Islet precursor cell (in vitro differentiated cells): Measurements from ENCODE around the gene SLC28A1.

Source experiments
- DNase-seq: peaks from one replicate; pipeline ENCODE4 v3.0.0-alpha.2; 2018

The SLC28A1 gene

GRCh38 chr15:84942456-84942855 is 58.0 kb downstream of the SLC28A1 start:
- DNase-seq, result no peak

DNA sequence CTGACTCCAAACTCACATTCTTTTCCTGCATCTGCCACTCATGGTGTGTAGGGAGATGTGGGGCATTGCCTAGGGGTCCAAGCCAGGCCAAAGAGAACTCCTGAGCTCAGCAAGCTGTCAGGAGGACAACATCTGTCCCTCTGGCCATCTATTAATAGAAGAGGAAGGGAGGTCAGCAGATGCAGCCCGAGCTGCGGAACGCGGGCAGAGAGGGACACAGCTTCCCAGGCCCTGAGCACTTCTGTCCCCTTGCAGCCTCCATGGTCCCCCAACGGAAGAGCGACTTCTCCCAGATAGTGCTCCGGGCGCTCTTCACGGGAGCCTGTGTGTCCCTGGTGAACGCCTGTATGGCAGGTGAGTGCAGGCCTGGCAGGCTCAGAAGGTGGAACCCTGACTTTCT is 59.8 kb downstream of the SLC28A1 start:
- DNase-seq, result no peak

DNA sequence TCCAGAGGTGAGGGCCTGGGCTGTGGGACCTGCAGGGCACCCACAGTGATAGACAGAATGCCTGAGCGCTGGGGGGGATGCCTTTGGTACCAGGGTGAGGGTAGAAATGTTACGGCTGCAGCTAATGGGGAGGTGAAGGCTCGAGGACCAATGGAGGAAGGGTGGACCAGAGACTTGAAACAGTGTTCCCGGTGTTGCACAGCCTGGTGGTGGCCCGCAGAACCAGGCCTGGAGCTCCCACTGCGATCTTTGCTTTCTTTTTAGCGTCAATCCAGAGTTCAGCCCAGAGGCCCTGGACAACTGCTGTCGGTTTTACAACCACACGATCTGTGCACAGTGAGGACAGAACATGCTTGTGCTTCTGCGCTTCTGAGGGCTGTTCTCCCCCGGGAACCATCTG is 60.4 kb downstream of the SLC28A1 start:
- DNase-seq, result no peak

DNA sequence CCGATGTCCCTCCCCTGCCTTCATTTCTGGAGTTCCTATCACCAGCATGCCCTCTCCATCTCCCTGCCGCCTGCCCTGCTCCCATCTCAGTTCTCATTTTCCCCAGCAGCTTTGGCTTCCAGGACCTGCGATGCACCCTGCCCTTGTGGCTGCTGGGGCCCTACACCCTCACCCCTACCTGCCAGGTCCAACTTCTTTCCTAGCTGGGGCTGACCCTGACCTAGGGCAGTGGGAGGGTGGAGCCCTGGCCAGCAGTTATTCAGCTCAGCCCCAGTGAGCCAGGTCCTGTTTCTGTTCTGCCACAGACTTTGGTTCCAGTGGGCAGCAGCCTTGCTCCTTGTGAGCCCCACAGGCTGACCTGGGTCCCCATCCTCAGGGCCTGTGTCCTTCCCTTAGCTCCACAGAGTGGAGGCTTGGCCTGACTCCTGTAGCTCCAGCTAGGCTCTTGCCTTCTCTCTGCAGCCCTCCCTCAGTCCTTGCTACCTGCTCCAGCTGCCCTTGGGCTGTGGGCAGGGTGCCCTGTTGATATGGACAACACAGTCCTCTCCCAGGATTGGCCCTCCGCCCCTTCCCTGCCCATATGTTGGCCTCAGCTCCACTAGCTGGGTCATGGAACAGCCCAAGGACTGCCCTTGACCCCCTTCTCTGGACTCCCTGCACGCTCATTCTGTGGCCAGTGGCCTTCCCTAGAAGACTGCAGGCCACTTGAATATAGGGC is 62.5 kb downstream of the SLC28A1 start:
- DNase-seq, result no peak

DNA sequence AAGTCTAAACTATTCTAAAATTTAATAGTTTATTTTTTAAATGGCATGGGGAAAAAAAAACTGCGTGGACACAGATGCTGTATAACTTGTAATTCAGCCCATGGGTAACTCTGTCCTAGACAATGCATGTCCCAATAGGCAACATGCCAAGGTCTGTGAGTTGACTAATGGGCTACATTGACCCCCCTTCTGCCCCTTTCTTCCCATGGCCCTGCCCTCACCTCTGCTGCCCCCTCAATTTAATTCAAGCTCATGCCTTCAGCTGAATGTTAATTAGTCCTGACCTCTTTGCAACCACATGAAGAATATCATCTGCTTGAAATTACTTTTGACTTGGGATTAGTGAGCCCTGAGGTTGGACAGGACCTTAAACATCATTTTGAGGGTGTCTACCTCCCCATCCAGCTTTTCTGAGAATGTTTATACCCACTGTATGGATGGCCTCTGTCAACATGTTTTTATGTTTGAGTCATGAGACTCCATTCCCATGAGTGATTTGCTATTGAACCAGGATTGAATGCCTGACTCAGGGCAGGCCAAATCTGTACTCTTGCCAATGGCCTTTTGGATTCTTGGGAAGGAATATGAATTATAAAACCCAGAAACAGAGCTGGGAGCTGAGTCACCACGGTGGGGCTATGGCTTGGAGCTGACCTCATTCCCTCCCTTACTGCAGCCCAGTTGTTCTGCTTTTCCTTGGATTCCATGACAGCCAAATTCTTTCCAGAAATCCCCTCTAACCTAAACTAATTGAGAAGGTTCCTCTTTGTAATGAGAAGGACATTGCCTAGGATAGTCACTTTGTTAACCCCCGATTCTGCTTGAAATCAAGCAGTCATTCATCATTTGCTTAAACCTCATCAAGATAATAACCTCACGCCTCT is 63.7 kb downstream of the SLC28A1 start:
- no peak for DNase-seq

- no peak for DNase-seq
These were observed 64.6 kb downstream of the SLC28A1 start for GRCh38 chr15:84949043-84949442.

- no peak for DNase-seq
These were observed 65.5 kb downstream of the SLC28A1 start for GRCh38 chr15:84949845-84950569.

DNA sequence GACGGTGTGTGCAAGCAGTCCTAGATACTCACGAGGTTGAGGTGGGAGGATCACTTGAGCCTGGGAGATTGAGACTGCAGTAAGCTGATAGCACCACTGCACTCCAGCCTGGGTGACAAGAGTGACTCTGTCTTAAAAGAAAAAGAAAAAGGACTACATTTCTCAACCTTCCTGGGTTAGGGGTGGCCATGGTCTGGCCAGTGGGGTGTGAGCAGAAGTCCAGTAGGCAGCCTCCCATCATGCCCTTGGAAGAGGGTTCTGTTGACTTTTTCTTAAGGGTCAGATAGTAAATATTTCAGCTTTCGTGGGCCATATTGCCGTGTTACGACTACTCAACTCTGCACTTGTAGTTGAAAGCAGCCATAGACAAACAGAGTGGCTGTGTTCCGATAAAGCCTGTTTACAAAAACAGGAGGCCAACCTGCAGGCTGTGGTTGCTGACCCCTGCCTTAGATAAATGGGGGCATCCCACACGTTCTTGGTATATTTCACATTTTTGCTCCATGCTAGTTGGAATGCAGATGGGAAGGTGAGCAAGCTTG is 66.2 kb downstream of the SLC28A1 start:
- no peak for DNase-seq

DNA sequence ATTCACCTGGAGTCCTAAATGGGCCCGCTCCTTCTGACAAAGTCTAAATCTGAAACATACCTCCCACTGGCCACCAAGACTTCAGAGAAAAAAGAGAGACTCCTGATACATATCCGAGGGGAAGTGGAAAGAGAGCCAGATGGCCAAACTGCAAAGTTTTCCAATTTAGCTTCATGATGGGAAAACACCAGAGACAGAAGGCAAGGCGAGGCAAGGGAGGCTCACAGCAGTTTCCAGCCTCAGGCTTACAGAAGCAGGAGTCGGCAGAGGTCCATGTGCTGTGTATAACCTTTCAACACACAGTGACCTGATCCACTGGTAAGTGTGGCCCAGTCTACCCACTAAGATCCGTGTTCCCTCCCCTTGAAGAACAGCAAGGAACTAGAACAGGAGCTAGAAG is 67.3 kb downstream of the SLC28A1 start:
- no peak for DNase-seq

DNA sequence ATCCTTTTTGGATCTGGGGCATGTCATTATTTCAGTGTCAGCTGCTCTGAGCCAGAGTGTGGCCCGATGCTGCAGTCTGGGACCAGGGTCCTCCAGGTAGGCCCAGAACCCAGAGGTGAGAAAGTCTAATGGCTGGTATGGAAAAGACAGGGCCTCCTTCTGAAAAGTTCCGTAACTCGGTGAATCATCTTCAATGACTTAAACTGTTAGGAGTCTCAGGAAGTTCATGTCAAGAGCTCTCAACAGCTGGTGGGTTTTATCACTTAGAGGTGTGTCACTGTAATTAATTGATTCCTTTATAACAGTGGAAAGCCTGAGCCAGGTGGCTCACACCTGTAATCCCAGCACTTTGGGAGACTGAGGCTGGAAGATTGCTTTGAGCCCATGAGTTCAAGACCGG is 68.7 kb downstream of the SLC28A1 start:
- DNase-seq, result no peak

- DNase-seq, result no peak
These were observed 69.3 kb downstream of the SLC28A1 start for GRCh38 chr15:84953726-84954125.

GRCh38 chr15:84955089-84955848 is 70.8 kb downstream of the SLC28A1 start:
- DNase-seq, result peak; percentile 86

- DNase-seq, result no peak
These were observed 71.7 kb downstream of the SLC28A1 start for GRCh38 chr15:84956199-84956598.

GRCh38 chr15:84960391-84961113 is 76.1 kb downstream of the SLC28A1 start:
- DNase-seq, result no peak

GRCh38 chr15:84961114-84961452 is 76.6 kb downstream of the SLC28A1 start:
- no peak for DNase-seq

- no peak for DNase-seq
These were observed 77.2 kb downstream of the SLC28A1 start for GRCh38 chr15:84961707-84962106.

DNA sequence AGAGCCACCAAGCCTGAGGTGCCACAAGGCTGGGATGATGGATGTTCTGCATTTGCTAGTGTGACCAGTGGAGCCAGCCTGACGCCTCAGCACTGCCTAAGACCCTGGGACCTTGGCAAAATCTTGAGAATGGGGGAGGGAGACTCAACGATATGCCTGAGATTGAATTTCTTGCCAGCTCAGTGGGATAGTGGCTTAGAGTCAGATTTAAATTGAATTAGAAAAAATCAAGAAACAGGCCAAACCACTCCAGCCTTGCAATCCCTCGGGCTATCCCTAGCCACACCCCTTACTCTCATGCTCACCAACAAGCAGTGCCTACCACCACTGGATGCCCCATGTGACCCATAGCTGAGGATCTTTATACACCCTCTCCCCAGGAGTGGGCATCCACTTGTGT is 78.5 kb downstream of the SLC28A1 start:
- no peak for DNase-seq

DNA sequence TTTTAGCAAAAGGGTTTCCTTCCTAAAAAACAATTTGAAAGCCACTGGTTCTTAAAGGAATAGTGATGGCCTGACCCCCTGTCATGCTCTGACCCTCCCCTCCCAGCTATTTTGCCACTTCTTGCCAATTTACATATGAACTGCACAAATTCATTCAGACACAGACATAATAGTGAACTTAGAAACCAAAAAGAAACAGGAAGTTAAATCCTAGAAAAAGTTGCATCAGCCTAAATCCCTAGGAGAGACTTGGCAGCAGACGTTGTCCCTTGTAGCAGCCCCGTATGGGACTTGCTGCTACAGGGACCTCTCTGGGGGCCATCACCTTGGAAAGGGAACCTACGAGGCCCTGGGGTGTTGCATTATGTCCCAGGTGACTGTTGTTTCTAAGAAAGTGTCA is 82.9 kb downstream of the SLC28A1 start:
- peak; percentile 12 for DNase-seq

DNA sequence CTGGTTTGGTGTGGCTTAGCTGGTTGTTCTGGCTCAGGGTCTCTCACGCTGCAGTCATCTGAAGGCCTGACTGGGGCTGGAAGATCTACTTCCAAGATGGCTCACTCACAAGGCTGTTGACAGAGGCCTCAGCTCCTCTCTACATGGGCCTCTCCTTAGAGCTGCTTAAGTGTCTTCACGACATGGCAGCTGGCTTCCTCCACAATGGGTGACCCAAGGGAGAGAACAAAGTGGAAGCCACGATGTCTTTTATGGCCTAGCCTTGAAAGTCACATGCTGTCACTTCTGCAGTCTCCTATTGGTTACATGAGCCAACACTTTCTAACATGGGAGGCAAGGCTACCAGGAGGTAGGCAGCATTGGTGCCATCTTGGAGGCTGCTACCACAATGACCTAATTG is 83.8 kb downstream of the SLC28A1 start:
- DNase-seq, result peak; percentile 22

DNA sequence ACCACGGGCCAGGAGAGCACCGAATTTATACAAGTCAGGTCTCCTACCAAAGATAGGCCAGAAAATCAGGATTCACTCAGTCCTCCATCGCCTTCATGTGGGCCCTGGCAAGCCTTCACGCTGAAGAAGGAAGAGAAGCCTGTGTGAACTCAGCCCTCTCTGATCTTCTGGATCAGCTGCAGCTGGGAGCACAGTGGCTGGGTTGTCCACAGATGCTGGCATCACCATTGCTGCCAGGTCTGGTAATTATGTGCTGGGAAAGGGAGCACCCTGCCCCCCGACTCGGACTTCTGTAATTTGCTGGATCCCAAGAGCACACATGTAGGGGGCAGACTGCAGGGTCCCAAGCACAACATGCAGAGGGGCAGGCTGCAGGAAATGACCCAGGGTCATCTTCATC is 84.8 kb downstream of the SLC28A1 start:
- peak; percentile 31 for DNase-seq

GRCh38 chr15:84970843-84971242 is 86.4 kb downstream of the SLC28A1 start:
- peak; percentile 7 for DNase-seq
